IMR-90 (cell line): ENCODE results near the gene YPEL2. TPM values are rescaled to one million over a fixed set of nuclear protein-coding genes. Genes with fewer than 3 reads are reported as not detected.
A peak's percentile ranks its signal among the peaks of the same experiment; 100 is the strongest.

Experiments
- ATAC-seq: fragments of 200-7000 bp; cut with Tn5 transposase; 2 replicates; pipeline ENCODE4 v1.9.1; 2020; ENCODE audit warnings: low read depth, mild to moderate bottlenecking, moderate library complexity
- BruUV-seq: library from RNA; stranded (reverse); fragments of 400-500 nt; replicated peaks from 2 replicates; lab custom pipeline; 2021; lab: Mats Ljungman, UMichigan
- CTCF ChIA-PET: fragments of 300-600 bp; formaldehyde crosslinking; extraction: SDS; loops from one replicate; lab custom pipeline; 2021; ENCODE audit warnings: antibody characterized with exemption; lab: Yijun Ruan, JAX
- POLR2A ChIA-PET: fragments of 300-600 bp; sonication (Branson Sonifier 250); formaldehyde crosslinking; loops from one replicate; lab custom pipeline; 2022; ENCODE audit warnings: antibody characterized with exemption; ENCODE audit not compliant: unreplicated experiment; lab: Charles Lee
- DNase-seq: peaks from one replicate; pipeline ENCODE4 v3.0.0; 2013
- H2AFZ ChIP-seq: replicated peaks from 2 replicates; pipeline ENCODE3; 2013; ENCODE audit warnings: low read length, mild to moderate bottlenecking; ENCODE audit not compliant: poor library complexity
- H2AK5ac ChIP-seq: 2 replicates; pipeline ENCODE4 v1.6.1; 2013; ENCODE audit warnings: low read depth, low read length, inconsistent platforms
- H2AK9ac ChIP-seq: replicated peaks from 2 replicates; pipeline ENCODE3; 2013; ENCODE audit warnings: mild to moderate bottlenecking, low read depth, low read length, moderate library complexity; ENCODE audit not compliant: poor library complexity
- H2BK120ac ChIP-seq: 2 replicates; pipeline ENCODE4 v1.6.1; 2013; ENCODE audit warnings: low read depth, low read length, inconsistent platforms
- H2BK15ac ChIP-seq: 3 replicates; pipeline ENCODE4 v1.6.1; 2013; ENCODE audit warnings: low read depth, low read length, inconsistent platforms
- H2BK20ac ChIP-seq: 2 replicates; pipeline ENCODE4 v1.6.1; 2013; ENCODE audit warnings: low read depth, mild to moderate bottlenecking, inconsistent platforms, low read length, moderate library complexity
- H2BK5ac ChIP-seq: 2 replicates; pipeline ENCODE4 v1.6.1; 2013; ENCODE audit warnings: mild to moderate bottlenecking, low read depth, low read length, inconsistent platforms; ENCODE audit not compliant: poor library complexity, severe bottlenecking
- H3K14ac ChIP-seq: replicated peaks from 2 replicates; pipeline ENCODE4 v1.6.1; 2013; ENCODE audit warnings: low read depth, low read length, inconsistent platforms
- H3K18ac ChIP-seq: 2 replicates; pipeline ENCODE4 v1.6.1; 2013; ENCODE audit warnings: low read depth, low read length, control low read depth
- H3K23ac ChIP-seq: 2 replicates; pipeline ENCODE4 v1.6.1; 2013; ENCODE audit warnings: low read depth, low read length, inconsistent platforms
- H3K27ac ChIP-seq: 2 replicates; pipeline ENCODE4 v1.5.1; 2013; ENCODE audit warnings: mild to moderate bottlenecking, control low read depth, low read length; ENCODE audit not compliant: insufficient read depth
- H3K27me3 ChIP-seq: 2 replicates; pipeline ENCODE4 v1.6.1; 2013; ENCODE audit warnings: low read length; ENCODE audit not compliant: control insufficient read depth, insufficient read depth
- H3K36me3 ChIP-seq: 2 replicates; pipeline ENCODE4 v1.6.1; 2013; ENCODE audit warnings: low read length, mixed read lengths; ENCODE audit not compliant: control insufficient read depth, insufficient read depth
- H3K4ac ChIP-seq: 2 replicates; pipeline ENCODE4 v1.6.1; 2013; ENCODE audit warnings: low read depth, low read length, inconsistent platforms
- H3K4me1 ChIP-seq: 2 replicates; pipeline ENCODE4 v1.6.1; 2013; ENCODE audit warnings: low read length, mixed read lengths; ENCODE audit not compliant: control insufficient read depth, insufficient read depth
- H3K4me2 ChIP-seq: 2 replicates; pipeline ENCODE4 v1.6.1; 2013; ENCODE audit warnings: low read depth, mild to moderate bottlenecking, control low read depth, low read length, moderate library complexity
- H3K4me3 ChIP-seq: 2 replicates; pipeline ENCODE4 v1.5.1; 2013; ENCODE audit warnings: low read depth, mild to moderate bottlenecking, control low read depth, low read length, moderate library complexity; ENCODE audit not compliant: insufficient read depth
- H3K56ac ChIP-seq: 2 replicates; pipeline ENCODE4 v1.6.1; 2013; ENCODE audit warnings: low read length, inconsistent platforms; ENCODE audit not compliant: insufficient read depth; ENCODE audit errors: extremely low read depth
- H3K79me1 ChIP-seq, 2 experiments: 2 replicates each; pipeline ENCODE4 v1.6.1; 2013; ENCODE audit warnings: low read length in 2 of 2, inconsistent platforms in 1 of 2, low read depth in 1 of 2
- H3K9ac ChIP-seq: 2 replicates; pipeline ENCODE4 v1.6.1; 2013; ENCODE audit warnings: low read depth, low read length, control low read depth
- H3K9me1 ChIP-seq: 2 replicates; pipeline ENCODE4 v1.6.1; 2013; ENCODE audit warnings: low read length, inconsistent platforms; ENCODE audit not compliant: insufficient read depth
- H3K9me3 ChIP-seq: 2 replicates; pipeline ENCODE4 v1.6.1; 2013; ENCODE audit warnings: low read length; ENCODE audit not compliant: control insufficient read depth, insufficient read depth
- H4K20me1 ChIP-seq: 2 replicates; pipeline ENCODE4 v1.6.1; 2013; ENCODE audit warnings: low read length, inconsistent platforms; ENCODE audit not compliant: insufficient read depth
- H4K5ac ChIP-seq: 2 replicates; pipeline ENCODE4 v1.6.1; 2013; ENCODE audit warnings: mild to moderate bottlenecking, low read depth, low read length, control low read depth
- H4K8ac ChIP-seq, 2 experiments: 2 replicates each; pipeline ENCODE4 v1.6.1; 2013; ENCODE audit warnings: low read depth in 2 of 2, low read length in 2 of 2, control low read depth in 1 of 2, inconsistent platforms in 1 of 2
- H4K91ac ChIP-seq: 2 replicates; pipeline ENCODE4 v1.6.1; 2013; ENCODE audit warnings: low read depth, low read length, inconsistent platforms; ENCODE audit not compliant: insufficient read depth
- CEBPB ChIP-seq: IDR thresholded peaks from 2 replicates; pipeline ENCODE4 v1.6.1; 2012; ENCODE audit warnings: low read depth, low read length, improper control_type of control experiment
- CHD1 ChIP-seq: IDR thresholded peaks from 2 replicates; pipeline ENCODE4 v1.6.1; 2012; ENCODE audit warnings: low read depth, low read length, improper control_type of control experiment
- ELK1 ChIP-seq: fragments of 150-350 bp; IDR thresholded peaks from 2 replicates; pipeline ENCODE4 v1.6.1; 2016; ENCODE audit warnings: low read depth, mild to moderate bottlenecking, low read length, moderate library complexity, borderline replicate concordance
- MAFK ChIP-seq: IDR thresholded peaks from 2 replicates; pipeline ENCODE4 v1.6.1; 2012; ENCODE audit warnings: low read depth, low read length, improper control_type of control experiment
- MXI1 ChIP-seq: IDR thresholded peaks from 2 replicates; pipeline ENCODE4 v1.6.1; 2012; ENCODE audit warnings: low read depth, mild to moderate bottlenecking, low read length, moderate library complexity, borderline replicate concordance
- NFE2L2 ChIP-seq: fragments of 150-350 bp; IDR thresholded peaks from 2 replicates; pipeline ENCODE4 v1.6.1; 2016; ENCODE audit warnings: low read depth, mild to moderate bottlenecking, low read length
- RAD21 ChIP-seq: IDR thresholded peaks from 2 replicates; pipeline ENCODE4 v1.6.1; 2012; ENCODE audit warnings: low read length, improper control_type of control experiment
- SMC3 ChIP-seq: fragments of 150-350 bp; IDR thresholded peaks from 2 replicates; pipeline ENCODE4 v1.6.1; 2016; ENCODE audit warnings: low read depth, mild to moderate bottlenecking, antibody characterized with exemption, low read length, moderate library complexity
- USF2 ChIP-seq: fragments of 150-350 bp; IDR thresholded peaks from 2 replicates; pipeline ENCODE4 v1.6.1; 2017; ENCODE audit warnings: mild to moderate bottlenecking, antibody characterized with exemption, low read length, low read depth
- WGBS, 2 experiments: methylation state at CpG; one replicate each; pipeline versions ENCODE4 v1.1.5 to v1.1.7; 2013; ENCODE audit warnings: missing lambda C conversion rate in 2 of 2; ENCODE audit not compliant: insufficient read length in 1 of 2; ENCODE audit errors: extremely low coverage in 2 of 2; 5-methylcytosine and 5-hydroxymethylcytosine counted together
- dilution Hi-C: fragments of 300-500 bp; cut with HindIII; formaldehyde crosslinking; loops from one replicate; pipeline ENCODE4 v1.14.3; 2018; ENCODE audit warnings: low sequenced_read_pairs; ENCODE audit not compliant: unreplicated experiment
- in situ Hi-C: fragments of 300-500 bp; cut with MboI; formaldehyde crosslinking; loops from 3 replicates; pipeline ENCODE4 v1.14.3; 2019; ENCODE audit warnings: low sequenced_read_pairs, inconsistent platforms, mixed read lengths
- intact Hi-C: fragments of 100-400 bp; cut with micrococcal nuclease; formaldehyde crosslinking; loops from 2 replicates; pipeline ENCODE4 v1.10.0; 2022
- polyA plus RNA-seq, 3 experiments: library from polyadenylated mRNA; depleted of rRNA; stranded (reverse); fragments of >200 nt; gene quantifications; 2 replicates each; pipeline ENCODE4 v1.2.3, GENCODE V29; 2012; ENCODE audit warnings: low replicate concordance in 1 of 3
- total RNA-seq: library from RNA; depleted of rRNA; stranded (reverse); fragments of >200 nt; gene quantifications from 2 replicates; pipeline ENCODE4 v1.2.3, GENCODE V29; 2012

YPEL2 gene
- total and polyA plus RNA-seq, 2 of the 4 experiments (the other 2 are of a cell fraction), result 2.3 to 3.4 TPM

- no peak overlapping the region for H3K4me2 ChIP-seq
- peak overlapping the region; percentile 22 for H2AK9ac ChIP-seq
- H3K9me1 ChIP-seq, result peaks cover 4% of the 10 kb centered on the region; the same call in 1 of the 2 replicates
- dilution Hi-C loops, result no loop called here
- ATAC-seq (peak; percentile 40), DNase-seq (peak; percentile 57)
- BruUV-seq, result no TSS peak
- peak overlapping the region; percentile 57 for H2BK20ac ChIP-seq
- in situ Hi-C loops, result no loop called here
- H3K27ac ChIP-seq, result 0 out of 2 replicates have a peak overlapping the region, but pooled peaks have one; percentile 6
- peaks cover 8% of the 10 kb centered on the region for H3K4me1 ChIP-seq
- H3K79me1 ChIP-seq, result no peaks in the 10 kb centered on the region
- H2BK120ac ChIP-seq, result peak overlapping the region; percentile 66
- no peak overlapping the region for H3K56ac ChIP-seq
- peaks cover 2% of the 10 kb centered on the region; the same call in 1 of the 2 replicates for H3K9me3 ChIP-seq
- H2BK15ac ChIP-seq, result peak overlapping the region; percentile 76; the same call in 1 of the 3 replicates
- H3K27me3 ChIP-seq, result no peaks in the 10 kb centered on the region
- TF ChIP-seq RAD21 (no peak), MAFK (no peak), SMC3 (no peak), CEBPB (no peak), CHD1 (no peak), NFE2L2 (no peak), USF2 (no peak), MXI1 (no peak), ELK1 (no peak)
- no peaks in the 10 kb centered on the region for H4K20me1 ChIP-seq
- H3K4me3 ChIP-seq, result no peak overlapping the region
- H3K14ac ChIP-seq, result peak overlapping the region; percentile 68
- H3K18ac ChIP-seq, result peak overlapping the region; percentile 8; the same call in 1 of the 2 replicates
- H3K9ac ChIP-seq, result peak overlapping the region; percentile 9; the same call in 1 of the 2 replicates
- intact Hi-C loops, result no loop called here
- peak overlapping the region; percentile 19 for H2BK5ac ChIP-seq
- POLR2A ChIA-PET, result interaction anchor here (0.8 kb wide), 1 partner anchor 11 kb away, joined by 3 read pairs; no protein-coding TSS in a partner anchor
- no peaks in the 10 kb centered on the region for H3K36me3 ChIP-seq
- WGBS, 2 experiments, result 25% methylated on average over 4 of the region's 16 CpGs; no CpG with 5 or more reads in 1 of the 2 experiments
- H2AFZ ChIP-seq, result peak overlapping the region; percentile 51
- H4K5ac ChIP-seq, result no peak overlapping the region
- H3K4ac ChIP-seq, result peak overlapping the region; percentile 70
- peak overlapping the region; percentile 77; the same call in 1 of the 2 replicates for H4K91ac ChIP-seq
- H2AK5ac ChIP-seq, result peak overlapping the region; percentile 6; the same call in 1 of the 2 replicates
- H3K23ac ChIP-seq, result 0 out of 2 replicates have a peak overlapping the region, but pooled peaks have one; percentile 15
- peak overlapping the region; percentile 78 to 81; a peak in 3 of 4 replicates for H4K8ac ChIP-seq
- CTCF ChIA-PET, result interaction anchor here (0.9 kb wide), 1 partner anchor 72 kb away, joined by 3 read pairs; no protein-coding TSS in a partner anchor
Observed at GRCh38 chr17:59425085-59425931, 93.9 kb downstream of the YPEL2 start.
